GM18868 (cell line): ENCODE results near the gene TRAPPC6A.

Experiments used
- ATAC-seq: cut with Tn5 transposase; IDR thresholded peaks from one replicate; pipeline ENCODE4 v1.9.1; 2021; ENCODE audit warnings: mild to moderate bottlenecking, moderate library complexity; ENCODE audit not compliant: unreplicated experiment

The TRAPPC6A gene

GRCh38 chr19:45186509-45187334 is 8.7 kb upstream of the TRAPPC6A start:
- ATAC-seq: no peak

GRCh38 chr19:45184115-45184514 is 6.1 kb upstream of the TRAPPC6A start:
- ATAC-seq: no peak

- ATAC-seq: no peak
These were observed 4.7 kb upstream of the TRAPPC6A start for GRCh38 chr19:45182758-45183157.

- no peak for ATAC-seq
These were observed 2.9 kb upstream of the TRAPPC6A start for GRCh38 chr19:45180936-45181335.

GRCh38 chr19:45179892-45180370 is 1.9 kb upstream of the TRAPPC6A start:
- no peak for ATAC-seq

GRCh38 chr19:45179072-45179891 is 1.2 kb upstream of the TRAPPC6A start:
- ATAC-seq: no peak

GRCh38 chr19:45178262-45179071 is 430 bp upstream of the TRAPPC6A start, which contains the start of gene BLOC1S3:
TSS of gene BLOC1S3 (plus strand) at chr19:45178784. CDS start at chr19:45179297, 513 bp downstream.
- peak; percentile 80 for ATAC-seq

- no peak for ATAC-seq
These were observed 2.3 kb downstream of the TRAPPC6A start for GRCh38 chr19:45175515-45176345.

- no peak for ATAC-seq
These were observed 4.2 kb downstream of the TRAPPC6A start for GRCh38 chr19:45173816-45174215.

- ATAC-seq: no peak
These were observed 5.3 kb downstream of the TRAPPC6A start for GRCh38 chr19:45172611-45173208.

GRCh38 chr19:45172173-45172572 is 5.9 kb downstream of the TRAPPC6A start:
- ATAC-seq: no peak

- no peak for ATAC-seq
These were observed 6.8 kb downstream of the TRAPPC6A start for GRCh38 chr19:45171211-45171623.

GRCh38 chr19:45170146-45171106 is 7.6 kb downstream of the TRAPPC6A start:
- ATAC-seq: no peak

GRCh38 chr19:45169602-45170001 is 8.4 kb downstream of the TRAPPC6A start:
- no peak for ATAC-seq

GRCh38 chr19:45168767-45169351 is 9.2 kb downstream of the TRAPPC6A start:
- ATAC-seq: no peak

GRCh38 chr19:45166723-45167252 is 11.2 kb downstream of the TRAPPC6A start:
- no peak for ATAC-seq

GRCh38 chr19:45164577-45165335 is 13.3 kb downstream of the TRAPPC6A start:
- peak; percentile 85 for ATAC-seq
